PC-9 (cell line): Measurements from ENCODE around the gene WDR20.

Source experiments
- EZH2 ChIP-seq: fragments of 200-600 bp; sonication (generic); IDR thresholded peaks from 2 replicates; pipeline ENCODE4 v1.8.0; 2017; ENCODE audit warnings: antibody characterized with exemption, low read depth
- TF ChIP-seq, protein P1 (sequence below): fragments of 200-600 bp; sonication (generic); conservative IDR thresholded peaks from 2 replicates; pipeline ENCODE4 v1.6.1; 2017; ENCODE audit warnings: mixed run types, antibody characterized with exemption, mild to moderate bottlenecking, moderate library complexity

DNA sequence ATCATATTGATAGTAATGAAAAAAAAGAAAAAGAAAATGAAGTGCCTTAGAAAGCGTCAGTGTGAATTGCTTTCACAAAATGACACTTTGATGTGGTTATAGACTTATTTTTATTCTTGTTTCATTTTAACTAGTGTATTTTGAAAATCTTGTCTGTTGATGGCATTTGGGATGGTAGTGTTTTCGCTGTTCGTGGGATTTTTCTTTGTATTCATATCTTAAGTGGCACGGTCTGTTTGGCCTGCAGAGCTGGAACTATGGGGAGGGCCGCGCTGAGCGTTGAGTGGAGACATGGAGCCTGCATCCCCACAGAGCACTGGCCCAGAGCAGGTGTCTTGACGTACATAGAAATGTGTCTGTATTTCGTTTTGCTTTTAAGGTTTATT is 61.6 kb downstream of the WDR20 start:
- TF ChIP-seq, protein P1, sequence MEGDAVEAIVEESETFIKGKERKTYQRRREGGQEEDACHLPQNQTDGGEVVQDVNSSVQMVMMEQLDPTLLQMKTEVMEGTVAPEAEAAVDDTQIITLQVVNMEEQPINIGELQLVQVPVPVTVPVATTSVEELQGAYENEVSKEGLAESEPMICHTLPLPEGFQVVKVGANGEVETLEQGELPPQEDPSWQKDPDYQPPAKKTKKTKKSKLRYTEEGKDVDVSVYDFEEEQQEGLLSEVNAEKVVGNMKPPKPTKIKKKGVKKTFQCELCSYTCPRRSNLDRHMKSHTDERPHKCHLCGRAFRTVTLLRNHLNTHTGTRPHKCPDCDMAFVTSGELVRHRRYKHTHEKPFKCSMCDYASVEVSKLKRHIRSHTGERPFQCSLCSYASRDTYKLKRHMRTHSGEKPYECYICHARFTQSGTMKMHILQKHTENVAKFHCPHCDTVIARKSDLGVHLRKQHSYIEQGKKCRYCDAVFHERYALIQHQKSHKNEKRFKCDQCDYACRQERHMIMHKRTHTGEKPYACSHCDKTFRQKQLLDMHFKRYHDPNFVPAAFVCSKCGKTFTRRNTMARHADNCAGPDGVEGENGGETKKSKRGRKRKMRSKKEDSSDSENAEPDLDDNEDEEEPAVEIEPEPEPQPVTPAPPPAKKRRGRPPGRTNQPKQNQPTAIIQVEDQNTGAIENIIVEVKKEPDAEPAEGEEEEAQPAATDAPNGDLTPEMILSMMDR = no peak
- TF ChIP-seq EZH2 = no peak
